Gastroesophageal sphincter (tissue), 4 donors: ENCODE measurements around the gene RIMS3. TPM values are rescaled to one million over a fixed set of nuclear protein-coding genes. Genes with fewer than 3 reads are reported as not detected.

ENCODE experiments used
- ATAC-seq: fragments of 150-250 bp; one replicate; pipeline ENCODE4 v1.9.1; 2016; ENCODE audit warnings: mild to moderate bottlenecking, moderate library complexity
- H3K27ac ChIP-seq, 4 donors: fragments of 200-600 bp; sonication (generic) in 3 of 4; 1 replicate in 3 of 4; 2 replicates in 1 of 4; pipeline ENCODE4 v1.5.1; 2016 to 2019
- H3K27me3 ChIP-seq: fragments of 200-600 bp; sonication (generic); one replicate; pipeline ENCODE4 v1.5.1; 2019
- H3K36me3 ChIP-seq, 2 donors: fragments of 200-600 bp; sonication (generic); one replicate each; pipeline ENCODE4 v1.5.1; 2019; ENCODE audit warnings: control low read depth in 1 of 2
- H3K4me1 ChIP-seq, 3 donors: fragments of 200-600 bp; sonication (generic); 1 replicate in 2 of 3; 2 replicates in 1 of 3; pipeline ENCODE4 v1.5.1; 2016 to 2019; ENCODE audit warnings: control low read depth in 2 of 3
- H3K4me3 ChIP-seq, 2 donors: fragments of 200-600 bp; sonication (generic); one replicate each; pipeline ENCODE4 v1.5.1; 2019; ENCODE audit warnings: mild to moderate bottlenecking in 1 of 2, moderate library complexity in 1 of 2
- H3K9me3 ChIP-seq, 3 donors: fragments of 200-600 bp; sonication (generic); one replicate each; pipeline ENCODE4 v1.5.1; 2017 to 2019; ENCODE audit warnings: control low read depth in 2 of 3
- EP300 ChIP-seq: sonication (generic); formaldehyde crosslinking; IDR thresholded peaks from one replicate; pipeline ENCODE4 v1.6.1; 2017; ENCODE audit warnings: antibody characterized with exemption, mild to moderate bottlenecking
- POLR2A ChIP-seq, 2 donors: fragments of 450-650 bp; IDR thresholded peaks; one replicate each; pipeline ENCODE4 v1.6.1; 2017; ENCODE audit warnings: antibody characterized with exemption in 2 of 2, mild to moderate bottlenecking in 2 of 2, moderate library complexity in 1 of 2
- POLR2AphosphoS5 ChIP-seq: sonication (generic); formaldehyde crosslinking; IDR thresholded peaks from one replicate; pipeline ENCODE4 v1.6.1; 2017; ENCODE audit warnings: antibody characterized with exemption
- WGBS, 2 donors: methylation state at CpG; one replicate each; pipeline ENCODE4 v1.1.5; 2018; ENCODE audit warnings: low coverage in 1 of 2; 5-methylcytosine and 5-hydroxymethylcytosine counted together
- total RNA-seq, 4 donors: library from RNA; depleted of rRNA; stranded (reverse); fragments of >200 nt; gene quantifications; one replicate each; pipeline ENCODE4 v1.1.0, GENCODE V29; 2016
- TF ChIP-seq, protein P1 (sequence below), 4 experiments: fragments of 200-600 bp in 2 of 4; fragments of 450-650 bp in 2 of 4; sonication (generic) in 1 of 4; IDR thresholded peaks; one replicate each; pipeline ENCODE4 v1.5.1; 2017 to 2019; ENCODE audit warnings: antibody characterized with exemption in 4 of 4, mild to moderate bottlenecking in 2 of 4, moderate library complexity in 2 of 4

The RIMS3 gene
- total RNA-seq, 4 donors from 2014 or later: 4.4 to 23.6 (median 10.0) TPM

DNA sequence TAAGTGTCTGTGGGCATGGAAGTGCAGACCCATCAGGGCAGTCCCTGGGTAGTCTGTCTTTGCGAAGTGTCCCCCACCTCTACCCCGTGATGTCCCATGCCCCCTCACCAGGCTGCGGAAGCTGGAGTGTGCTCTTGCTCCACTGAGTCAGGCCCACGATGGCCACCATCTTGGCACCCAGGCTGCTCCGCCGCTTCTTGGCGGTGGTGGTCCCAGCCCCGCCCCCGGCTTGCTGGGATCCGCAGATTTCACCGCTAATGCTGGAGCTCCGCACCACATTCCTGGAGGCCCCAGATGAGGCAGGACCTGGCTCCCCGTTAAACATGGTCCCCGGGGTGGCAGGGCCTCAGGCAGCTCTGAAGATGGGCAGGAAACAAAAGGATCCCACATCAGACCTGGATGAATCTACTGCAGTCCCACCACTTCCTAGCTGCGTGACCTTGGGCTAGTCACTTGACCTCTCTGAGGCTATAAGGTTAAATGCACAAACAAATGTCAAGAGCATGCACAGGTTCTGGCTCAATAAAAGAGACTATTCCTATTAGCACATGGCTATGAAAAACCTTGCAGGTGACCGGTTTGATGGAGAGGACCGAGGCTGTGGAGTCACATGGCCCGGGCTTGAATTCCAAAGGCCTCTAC is 23.8 kb downstream of the RIMS3 start:
- no peak for ATAC-seq
- TF ChIP-seq POLR2AphosphoS5 (no peak), EP300 (no peak), POLR2A (IDR thresholded peaks at IDR 0.05) (no peak)
- TF ChIP-seq, protein P1, sequence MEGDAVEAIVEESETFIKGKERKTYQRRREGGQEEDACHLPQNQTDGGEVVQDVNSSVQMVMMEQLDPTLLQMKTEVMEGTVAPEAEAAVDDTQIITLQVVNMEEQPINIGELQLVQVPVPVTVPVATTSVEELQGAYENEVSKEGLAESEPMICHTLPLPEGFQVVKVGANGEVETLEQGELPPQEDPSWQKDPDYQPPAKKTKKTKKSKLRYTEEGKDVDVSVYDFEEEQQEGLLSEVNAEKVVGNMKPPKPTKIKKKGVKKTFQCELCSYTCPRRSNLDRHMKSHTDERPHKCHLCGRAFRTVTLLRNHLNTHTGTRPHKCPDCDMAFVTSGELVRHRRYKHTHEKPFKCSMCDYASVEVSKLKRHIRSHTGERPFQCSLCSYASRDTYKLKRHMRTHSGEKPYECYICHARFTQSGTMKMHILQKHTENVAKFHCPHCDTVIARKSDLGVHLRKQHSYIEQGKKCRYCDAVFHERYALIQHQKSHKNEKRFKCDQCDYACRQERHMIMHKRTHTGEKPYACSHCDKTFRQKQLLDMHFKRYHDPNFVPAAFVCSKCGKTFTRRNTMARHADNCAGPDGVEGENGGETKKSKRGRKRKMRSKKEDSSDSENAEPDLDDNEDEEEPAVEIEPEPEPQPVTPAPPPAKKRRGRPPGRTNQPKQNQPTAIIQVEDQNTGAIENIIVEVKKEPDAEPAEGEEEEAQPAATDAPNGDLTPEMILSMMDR (IDR thresholded peaks at IDR 0.05): no peak
- H3K27ac ChIP-seq: no peak overlapping the region
- peaks cover 0 to 22% of the 10 kb centered on the region in 2 donors for H3K36me3 ChIP-seq
- WGBS, 2 donors: 73 to 86% methylated on average over 5 of the region's 18 CpGs
- H3K4me1 ChIP-seq: no peaks in the 10 kb centered on the region
- no peaks in the 10 kb centered on the region for H3K9me3 ChIP-seq
- H3K4me3 ChIP-seq: no peak overlapping the region
- H3K27me3 ChIP-seq: no peaks in the 10 kb centered on the region

DNA sequence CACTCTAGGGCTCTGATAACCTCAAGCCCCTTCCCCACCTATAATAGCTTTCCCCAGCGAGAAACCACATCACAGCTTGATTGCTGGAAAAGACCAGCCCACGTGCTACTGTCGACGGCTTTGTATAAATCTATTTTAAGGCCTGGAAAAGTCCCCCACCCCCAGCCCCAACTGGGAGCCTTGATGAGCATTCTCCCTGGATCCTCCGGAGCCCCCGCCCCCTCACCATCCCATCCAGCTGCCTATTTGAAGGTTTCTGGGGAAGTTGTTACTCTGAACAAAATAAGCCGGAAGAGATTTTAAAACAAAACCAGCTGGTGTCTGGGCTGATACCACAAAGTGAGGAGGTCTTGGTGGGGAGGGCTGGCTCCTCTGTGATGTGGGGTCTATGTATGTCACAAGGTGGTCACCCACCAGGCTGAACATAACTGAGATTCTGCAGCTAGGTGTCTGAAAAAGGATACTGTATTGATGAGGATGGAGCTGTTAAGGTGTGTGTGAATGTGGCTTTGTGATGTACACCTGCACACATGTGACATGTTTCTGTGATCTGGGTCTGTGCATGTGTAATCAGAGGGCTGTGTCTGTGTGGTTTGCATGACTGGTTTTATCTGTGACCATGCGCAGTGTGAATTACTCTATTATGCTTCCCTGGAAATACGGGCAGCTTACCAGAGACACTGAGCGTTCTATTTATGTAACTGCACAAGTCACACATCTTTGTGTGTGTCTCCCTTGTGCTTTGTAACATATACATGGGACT is 25.0 kb downstream of the RIMS3 start:
- peaks cover 0 to 18% of the 10 kb centered on the region in 2 donors for H3K36me3 ChIP-seq
- no peaks in the 10 kb centered on the region for H3K27me3 ChIP-seq
- H3K4me1 ChIP-seq: no peaks in the 10 kb centered on the region
- ATAC-seq: no peak
- no peak overlapping the region for H3K4me3 ChIP-seq
- H3K27ac ChIP-seq: no peak overlapping the region
- no peaks in the 10 kb centered on the region for H3K9me3 ChIP-seq
- WGBS, 2 donors: 60 to 100% methylated on average over 3 to 7 of the region's 10 CpGs
- TF ChIP-seq POLR2A (IDR thresholded peaks at IDR 0.05) (no peak), EP300 (no peak), POLR2AphosphoS5 (no peak)
- TF ChIP-seq, protein P1 (IDR thresholded peaks at IDR 0.05): no peak

DNA sequence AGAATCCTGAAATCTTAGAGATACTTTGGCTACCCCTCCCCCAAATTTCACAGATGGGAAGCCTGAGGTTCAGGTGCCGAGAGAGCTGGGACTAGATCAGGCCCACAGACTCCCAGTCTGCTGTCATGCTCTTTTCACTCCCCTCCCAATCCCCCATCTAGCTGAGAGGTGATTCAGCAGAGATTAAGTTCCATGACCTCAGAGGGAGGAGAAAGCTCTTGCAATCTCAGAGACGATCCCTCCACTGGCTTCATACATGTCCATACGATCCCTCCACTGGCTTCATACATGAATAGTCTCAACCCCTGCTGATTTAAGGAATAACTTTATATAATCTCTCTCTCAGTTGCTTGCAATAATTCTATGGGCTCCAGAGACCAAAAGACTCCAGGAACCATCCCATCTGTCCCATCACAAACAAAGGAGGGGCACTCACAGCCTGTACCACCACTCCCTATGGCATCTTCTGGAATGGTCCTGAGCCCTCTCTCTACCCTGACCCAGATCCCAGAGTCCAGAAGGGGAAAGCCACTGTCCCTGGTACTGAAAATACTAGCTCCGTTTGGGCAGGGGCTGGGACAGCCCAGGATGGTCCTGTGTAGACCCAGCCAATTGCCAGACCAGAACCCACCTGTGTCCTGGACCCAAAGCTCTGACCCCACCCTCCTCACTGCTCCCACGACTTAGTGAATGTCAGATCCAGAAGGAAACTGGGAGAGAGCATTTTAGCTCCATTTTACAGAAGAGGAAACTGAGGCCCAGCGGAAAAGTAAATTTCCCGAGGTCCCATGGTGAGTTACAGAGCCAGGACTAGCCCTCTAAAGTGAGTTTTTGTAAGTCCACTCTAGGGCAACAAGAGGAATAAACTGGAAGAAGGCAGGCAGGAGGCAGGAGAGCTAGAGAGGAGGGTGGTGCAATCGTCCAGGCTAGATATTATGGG is 27.1 kb downstream of the RIMS3 start:
- no peak for TF ChIP-seq POLR2AphosphoS5
- Histone ChIP-seq H3K27ac (no peak overlapping the region), H3K4me3 (no peak overlapping the region), H3K36me3 (peaks cover 0 to 16% of the 10 kb centered on the region in 2 donors), H3K9me3 (no peaks in the 10 kb centered on the region), H3K4me1 (peaks cover 0 to 9% (median 3%) of the 10 kb centered on the region in 3 donors), H3K27me3 (no peaks in the 10 kb centered on the region)
- 74 to 83% methylated on average over 3 to 6 of the region's 8 CpGs for WGBS, 2 donors
- ATAC-seq: no peak

DNA sequence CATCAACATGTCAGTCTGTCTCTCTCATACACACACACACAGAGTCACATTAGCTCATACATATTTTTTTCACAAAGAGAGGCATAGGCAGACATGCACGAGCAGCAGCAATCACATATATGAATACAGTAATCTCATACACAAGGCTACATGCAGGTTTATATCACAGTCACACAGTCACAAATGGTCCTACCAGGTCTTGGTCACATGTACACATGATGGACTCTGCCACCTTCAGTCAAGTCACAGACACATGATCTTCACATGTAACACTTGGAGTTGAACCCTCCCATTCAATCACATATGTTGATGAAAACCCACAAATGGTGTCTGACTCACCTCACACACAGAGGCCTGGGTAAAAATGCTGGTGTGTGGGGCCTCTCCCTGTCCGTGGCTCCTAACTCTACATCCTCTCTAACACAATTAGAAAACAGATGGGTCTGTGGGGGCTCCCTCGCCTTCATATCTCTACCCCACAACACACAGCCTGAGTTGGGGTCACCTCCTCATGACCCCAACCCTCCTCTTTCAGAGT is 27.9 kb downstream of the RIMS3 start:
- H3K9me3 ChIP-seq: no peaks in the 10 kb centered on the region
- no peak for ATAC-seq
- peaks cover 0 to 16% of the 10 kb centered on the region in 2 donors for H3K36me3 ChIP-seq
- H3K27me3 ChIP-seq: no peaks in the 10 kb centered on the region
- no peak overlapping the region for H3K4me3 ChIP-seq
- H3K4me1 ChIP-seq: peaks cover 0 to 10% (median 3%) of the 10 kb centered on the region in 3 donors
- WGBS, 2 donors: 74% methylated on average over 3 of the region's 3 CpGs; no CpG with 5 or more reads in 1 of the 2 donors
- H3K27ac ChIP-seq: no peak overlapping the region
- no peak for TF ChIP-seq EP300
- TF ChIP-seq, protein P1 (IDR thresholded peaks at IDR 0.05): no peak

DNA sequence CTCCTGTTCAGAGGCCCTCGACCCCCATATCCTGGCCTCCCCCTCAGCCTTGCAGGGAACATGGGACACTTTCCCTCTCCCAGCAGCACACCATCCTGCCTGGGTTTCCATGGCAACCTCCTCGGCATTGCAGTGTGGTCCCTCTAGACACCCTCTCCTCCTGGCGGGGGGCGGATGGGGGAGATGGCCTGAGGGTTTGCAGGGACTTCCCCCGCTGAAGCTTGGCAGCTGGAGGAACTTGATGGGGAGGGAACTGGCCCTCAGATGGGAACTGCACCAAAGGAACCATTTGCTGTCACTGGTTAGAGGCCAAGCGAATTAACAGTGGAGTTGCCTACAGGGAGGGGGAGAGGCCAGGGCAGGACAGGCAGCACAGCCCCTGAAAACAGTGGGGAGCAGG is 28.7 kb downstream of the RIMS3 start:
- H3K27ac ChIP-seq: no peak overlapping the region
- 80% methylated on average over 1 of the region's 6 CpGs; no CpG with 5 or more reads in 1 of the 2 donors for WGBS, 2 donors
- no peak for ATAC-seq
- H3K4me3 ChIP-seq: no peak overlapping the region
- H3K9me3 ChIP-seq: no peaks in the 10 kb centered on the region
- TF ChIP-seq POLR2AphosphoS5: no peak
- peaks cover 0 to 16% of the 10 kb centered on the region in 2 donors for H3K36me3 ChIP-seq
- no peaks in the 10 kb centered on the region for H3K27me3 ChIP-seq
- H3K4me1 ChIP-seq: peaks cover 0 to 10% (median 3%) of the 10 kb centered on the region in 3 donors
